Measurements from ENCODE around the gene IGF1R. TPM values are rescaled to one million over a fixed set of nuclear protein-coding genes. Genes with fewer than 3 reads are reported as not detected.

IGF1R gene
- polyA plus RNA-seq, 1 experiment = 21.6 TPM

- Histone ChIP-seq H3K4me3 (ENCODE audit: low read depth, low read length) (peak overlapping the region; percentile 10), H3K9me3 (ENCODE audit: control insufficient read depth, insufficient read depth, low read length) (no peaks in the 10 kb centered on the region), H3K27ac (ENCODE audit: low read depth, low read length) (peak overlapping the region; percentile 80), H3K27me3 (ENCODE audit: control insufficient read depth, insufficient read depth, low read length) (no peaks in the 10 kb centered on the region)
- ChIA-PET CTCF (interaction anchor here (0.5 to 2.6 kb wide), 37 partner anchors 21 to 409 kb away, joined by 3 to 24 read pairs (median 4); no protein-coding TSS in a partner anchor), POLR2A (interaction anchor here (1.0 kb wide), 1 partner anchor 202 kb away, joined by 3 read pairs; no protein-coding TSS in a partner anchor)
- no peak for DNase-seq (ENCODE audit: low read depth, low spot score)
- TF ChIP-seq, protein P1, sequence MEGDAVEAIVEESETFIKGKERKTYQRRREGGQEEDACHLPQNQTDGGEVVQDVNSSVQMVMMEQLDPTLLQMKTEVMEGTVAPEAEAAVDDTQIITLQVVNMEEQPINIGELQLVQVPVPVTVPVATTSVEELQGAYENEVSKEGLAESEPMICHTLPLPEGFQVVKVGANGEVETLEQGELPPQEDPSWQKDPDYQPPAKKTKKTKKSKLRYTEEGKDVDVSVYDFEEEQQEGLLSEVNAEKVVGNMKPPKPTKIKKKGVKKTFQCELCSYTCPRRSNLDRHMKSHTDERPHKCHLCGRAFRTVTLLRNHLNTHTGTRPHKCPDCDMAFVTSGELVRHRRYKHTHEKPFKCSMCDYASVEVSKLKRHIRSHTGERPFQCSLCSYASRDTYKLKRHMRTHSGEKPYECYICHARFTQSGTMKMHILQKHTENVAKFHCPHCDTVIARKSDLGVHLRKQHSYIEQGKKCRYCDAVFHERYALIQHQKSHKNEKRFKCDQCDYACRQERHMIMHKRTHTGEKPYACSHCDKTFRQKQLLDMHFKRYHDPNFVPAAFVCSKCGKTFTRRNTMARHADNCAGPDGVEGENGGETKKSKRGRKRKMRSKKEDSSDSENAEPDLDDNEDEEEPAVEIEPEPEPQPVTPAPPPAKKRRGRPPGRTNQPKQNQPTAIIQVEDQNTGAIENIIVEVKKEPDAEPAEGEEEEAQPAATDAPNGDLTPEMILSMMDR (IDR thresholded peaks at IDR 0.05; ENCODE audit: low read depth, low read length) = peak; percentile 87
These were observed 202.7 kb downstream of the IGF1R start for GRCh38 chr15:98850961-98851572.

DNA sequence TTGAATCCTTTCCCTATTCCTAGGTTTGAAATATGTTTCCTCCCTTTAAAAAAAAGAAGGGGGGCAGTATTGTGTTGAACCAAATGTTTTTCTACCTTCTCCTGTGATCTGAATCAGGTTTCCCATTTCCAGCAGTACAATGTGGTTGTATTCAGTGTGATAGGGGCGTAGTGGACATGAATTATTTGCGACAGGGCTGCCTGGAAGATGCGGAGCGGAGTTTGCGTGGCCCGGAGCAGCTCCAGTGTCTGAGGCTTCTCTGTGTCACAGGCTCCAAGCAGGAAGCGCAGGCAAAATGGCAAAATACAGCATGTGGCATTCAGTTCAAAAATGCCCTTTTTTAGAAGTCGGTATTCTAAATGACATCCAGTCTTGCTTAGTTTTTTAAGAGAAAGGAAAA is 204.8 kb downstream of the IGF1R start:
- POLR2A ChIA-PET = interaction anchor here (0.6 kb wide), 1 partner anchor 28 kb away, joined by 3 read pairs; no protein-coding TSS in a partner anchor
- TF ChIP-seq, protein P1 (IDR thresholded peaks at IDR 0.05; ENCODE audit: low read depth, low read length) = no peak
- Histone ChIP-seq H3K27me3 (ENCODE audit: control insufficient read depth, insufficient read depth, low read length) (no peaks in the 10 kb centered on the region), H3K27ac (ENCODE audit: low read depth, low read length) (peak overlapping the region; percentile 84), H3K9me3 (ENCODE audit: control insufficient read depth, insufficient read depth, low read length) (no peaks in the 10 kb centered on the region), H3K4me3 (ENCODE audit: low read depth, low read length) (peak overlapping the region; percentile 68)
- DNase-seq (ENCODE audit: low read depth, low spot score) = peak; percentile 81
- CTCF ChIA-PET = no interaction called here

GRCh38 chr15:98853617-98854420 is 205.5 kb downstream of the IGF1R start:
- TF ChIP-seq, protein P1 (IDR thresholded peaks at IDR 0.05; ENCODE audit: low read depth, low read length) = no peak
- no peak for DNase-seq (ENCODE audit: low read depth, low spot score)
- POLR2A ChIA-PET = interaction anchor here (0.6 kb wide), 1 partner anchor 28 kb away, joined by 3 read pairs; no protein-coding TSS in a partner anchor

GRCh38 chr15:98854496-98854895 is 206.2 kb downstream of the IGF1R start:
- CTCF ChIA-PET = interaction anchor here (0.8 to 1.1 kb wide), 2 partner anchors 28 to 195 kb away, joined by 3 read pairs; no protein-coding TSS in a partner anchor
- TF ChIP-seq, protein P1 (IDR thresholded peaks at IDR 0.05; ENCODE audit: low read depth, low read length) = no peak

More at GRCh38 chr15:98853617-98854420, 205.5 kb downstream of the IGF1R start:
- Histone ChIP-seq H3K27me3 (ENCODE audit: control insufficient read depth, insufficient read depth, low read length) (no peaks in the 10 kb centered on the region), H3K9me3 (ENCODE audit: control insufficient read depth, insufficient read depth, low read length) (no peaks in the 10 kb centered on the region), H3K4me3 (ENCODE audit: low read depth, low read length) (peak overlapping the region; percentile 68), H3K27ac (ENCODE audit: low read depth, low read length) (peak overlapping the region; percentile 71)
- CTCF ChIA-PET = interaction anchor here (0.8 kb wide), 1 partner anchor 28 kb away, joined by 3 read pairs; no protein-coding TSS in a partner anchor

More at GRCh38 chr15:98854496-98854895, 206.2 kb downstream of the IGF1R start:
- Histone ChIP-seq H3K9me3 (ENCODE audit: control insufficient read depth, insufficient read depth, low read length) (no peaks in the 10 kb centered on the region), H3K4me3 (ENCODE audit: low read depth, low read length) (no peak overlapping the region), H3K27me3 (ENCODE audit: control insufficient read depth, insufficient read depth, low read length) (no peaks in the 10 kb centered on the region), H3K27ac (ENCODE audit: low read depth, low read length) (peak overlapping the region; percentile 35)
- no peak for DNase-seq (ENCODE audit: low read depth, low spot score)
- POLR2A ChIA-PET = no interaction called here

All from AG04450 (cell line).